Spleen (tissue), 11 donors: ENCODE measurements around the gene FBXO7. TPM values are rescaled to one million over a fixed set of nuclear protein-coding genes. Genes with fewer than 3 reads are reported as not detected.

ENCODE experiments used
- DNase-seq: peaks from one replicate; pipeline ENCODE4 v3.0.0-alpha.2; 2020
- H3K27ac ChIP-seq, 8 donors: fragments of 200-600 bp; sonication (generic) in 7 of 8; 1 replicate in 4 of 8; 2 replicates in 4 of 8; pipeline versions ENCODE4 v1.5.0 to v1.8.0; 2016 to 2021; ENCODE audit warnings: inconsistent platforms in 4 of 8, mild to moderate bottlenecking in 4 of 8, moderate library complexity in 1 of 8
- H3K27me3 ChIP-seq, 7 donors: fragments of 200-600 bp; sonication (generic) in 6 of 7; replicated peaks in 1 of 7; 1 replicate in 4 of 7; 2 replicates in 3 of 7; pipeline versions ENCODE4 v1.5.0 to v1.8.0; 2016 to 2021; ENCODE audit warnings: inconsistent platforms in 3 of 7, mild to moderate bottlenecking in 1 of 7
- H3K36me3 ChIP-seq, 6 donors: fragments of 200-600 bp; sonication (generic) in 5 of 6; 1 replicate in 4 of 6; 2 replicates in 2 of 6; pipeline versions ENCODE4 v1.5.0 to v1.8.0; 2016 to 2021; ENCODE audit warnings: inconsistent platforms in 2 of 6
- H3K4me1 ChIP-seq, 6 donors: fragments of 200-600 bp; sonication (generic) in 5 of 6; 1 replicate in 3 of 6; 2 replicates in 3 of 6; pipeline versions ENCODE4 v1.5.0 to v1.8.0; 2016 to 2021; ENCODE audit warnings: inconsistent platforms in 3 of 6
- H3K4me3 ChIP-seq, 8 donors: fragments of 200-600 bp; sonication (generic) in 7 of 8; 1 replicate in 4 of 8; 2 replicates in 4 of 8; pipeline versions ENCODE4 v1.5.0 to v1.8.0; 2016 to 2021; ENCODE audit warnings: inconsistent platforms in 4 of 8, mild to moderate bottlenecking in 4 of 8, moderate library complexity in 2 of 8
- H3K9me3 ChIP-seq, 8 donors: fragments of 200-600 bp; sonication (generic) in 7 of 8; 1 replicate in 4 of 8; 2 replicates in 4 of 8; pipeline versions ENCODE4 v1.5.0 to v1.8.0; 2016 to 2021; ENCODE audit warnings: inconsistent platforms in 4 of 8
- POLR2A ChIP-seq, 3 donors: fragments of 450-650 bp; IDR thresholded peaks; one replicate each; pipeline ENCODE4 v1.5.1; 2017; ENCODE audit warnings: antibody characterized with exemption in 3 of 3, mild to moderate bottlenecking in 1 of 3
- POLR2AphosphoS5 ChIP-seq, 3 donors: sonication (generic); formaldehyde crosslinking; IDR thresholded peaks; one replicate each; pipeline ENCODE4 v1.5.1; 2017; ENCODE audit warnings: antibody characterized with exemption in 3 of 3
- WGBS, 5 donors: extraction: QIAGEN DNeasy Blood & Tissue Kit in 3 of 5; methylation state at CpG; one replicate each; pipeline versions ENCODE4 v1.1.5 to v1.1.7; 2013 to 2018; 5-methylcytosine and 5-hydroxymethylcytosine counted together
- intact Hi-C: fragments of 100-400 bp; cut with DNase I; formaldehyde crosslinking; loops from one replicate; pipeline ENCODE4 v1.15.0; 2023; ENCODE audit warnings: low total_unique reads
- polyA plus RNA-seq, 3 donors: library from polyadenylated mRNA; stranded (reverse); fragments of 200-250 nt; gene quantifications; one replicate each; pipeline ENCODE4 v1.2.1, GENCODE V29; 2013
- total RNA-seq, 7 donors: library from RNA; depleted of rRNA in 3 of 7; stranded (reverse); fragments of >200 nt in 3 of 7; fragmentation: NEBNext Ultra II Directional in 4 of 7; extraction: Animal tissue kit (Norgen Biotek cat#: 25700) in 4 of 7; gene quantifications; one replicate each; pipeline versions ENCODE4 v1.1.0 to v1.2.1, GENCODE V29; 2016 to 2021
- TF ChIP-seq, protein P1 (sequence below), 11 experiments: fragments of 200-600 bp in 7 of 11; fragments of 450-650 bp in 4 of 11; sonication (generic) in 4 of 11; IDR thresholded peaks in 8 of 11; conservative IDR thresholded peaks in 3 of 11; 1 replicate in 7 of 11; 2 replicates in 4 of 11; pipeline versions ENCODE4 v1.4.0 to v1.8.0; 2016 to 2021; ENCODE audit warnings: antibody characterized with exemption in 11 of 11, inconsistent platforms in 4 of 11, mild to moderate bottlenecking in 1 of 11
- donor health status: healthy with polysubstance abuse.
- donor health status: DM: no; HTN: no; CAD: no; lungs with moderate emphysema.
- donor health status: DM: no; HTN: no; CAD: no.
- donor health status: Bipolar disorder and iron deficiency.
- donor health status: healthy.
- donor health status: DM: no; HTN: no; CAD: no.
- donor health status: DM: yes; HTN: yes; CAD: no.

Gene FBXO7
- total and polyA plus RNA-seq, 10 donors, result 55.9 to 151 (median 103) TPM

- peaks cover 0 to 57% (median 0%) of the 10 kb centered on the region in 7 donors for H3K27me3 ChIP-seq
- no peaks in the 10 kb centered on the region for H3K36me3 ChIP-seq
- intact Hi-C loops, result no loop called here
- H3K4me3 ChIP-seq, result no peak overlapping the region
- no peaks in the 10 kb centered on the region for H3K9me3 ChIP-seq
- H3K27ac ChIP-seq, result no peak overlapping the region
- 70 to 85% (median 74%) methylated on average over 3 of the region's 3 CpGs for WGBS, 5 donors
- TF ChIP-seq POLR2A (IDR thresholded peaks at IDR 0.05) (no peak), POLR2AphosphoS5 (IDR thresholded peaks at IDR 0.05) (no peak)
- TF ChIP-seq, protein P1, sequence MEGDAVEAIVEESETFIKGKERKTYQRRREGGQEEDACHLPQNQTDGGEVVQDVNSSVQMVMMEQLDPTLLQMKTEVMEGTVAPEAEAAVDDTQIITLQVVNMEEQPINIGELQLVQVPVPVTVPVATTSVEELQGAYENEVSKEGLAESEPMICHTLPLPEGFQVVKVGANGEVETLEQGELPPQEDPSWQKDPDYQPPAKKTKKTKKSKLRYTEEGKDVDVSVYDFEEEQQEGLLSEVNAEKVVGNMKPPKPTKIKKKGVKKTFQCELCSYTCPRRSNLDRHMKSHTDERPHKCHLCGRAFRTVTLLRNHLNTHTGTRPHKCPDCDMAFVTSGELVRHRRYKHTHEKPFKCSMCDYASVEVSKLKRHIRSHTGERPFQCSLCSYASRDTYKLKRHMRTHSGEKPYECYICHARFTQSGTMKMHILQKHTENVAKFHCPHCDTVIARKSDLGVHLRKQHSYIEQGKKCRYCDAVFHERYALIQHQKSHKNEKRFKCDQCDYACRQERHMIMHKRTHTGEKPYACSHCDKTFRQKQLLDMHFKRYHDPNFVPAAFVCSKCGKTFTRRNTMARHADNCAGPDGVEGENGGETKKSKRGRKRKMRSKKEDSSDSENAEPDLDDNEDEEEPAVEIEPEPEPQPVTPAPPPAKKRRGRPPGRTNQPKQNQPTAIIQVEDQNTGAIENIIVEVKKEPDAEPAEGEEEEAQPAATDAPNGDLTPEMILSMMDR (IDR thresholded peaks at IDR 0.05 in 8 of 11, conservative IDR thresholded peaks at IDR 0.05 in 3 of 11), result no peak
- no peak for DNase-seq
- no peaks in the 10 kb centered on the region for H3K4me1 ChIP-seq
Observed at GRCh38 chr22:32462452-32462851, 12.2 kb upstream of the FBXO7 start.

GRCh38 chr22:32465661-32466060 is 8.9 kb upstream of the FBXO7 start:
- Histone ChIP-seq H3K4me3 (no peak overlapping the region), H3K27ac (no peak overlapping the region), H3K36me3 (no peaks in the 10 kb centered on the region), H3K4me1 (no peaks in the 10 kb centered on the region), H3K27me3 (peaks cover 0 to 33% (median 0%) of the 10 kb centered on the region in 7 donors), H3K9me3 (no peaks in the 10 kb centered on the region)
- TF ChIP-seq, protein P1 (IDR thresholded peaks at IDR 0.05 in 8 of 11, conservative IDR thresholded peaks at IDR 0.05 in 3 of 11), result no peak
- TF ChIP-seq POLR2A (IDR thresholded peaks at IDR 0.05) (no peak), POLR2AphosphoS5 (IDR thresholded peaks at IDR 0.05) (no peak)
- no peak for DNase-seq
- WGBS, 5 donors, result 83 to 95% (median 85%) methylated on average over 3 of the region's 3 CpGs
- intact Hi-C loops, result no loop called here

GRCh38 chr22:32466496-32466895 is 8.1 kb upstream of the FBXO7 start:
- intact Hi-C loops, result no loop called here
- 77 to 85% (median 82%) methylated on average over 8 of the region's 8 CpGs for WGBS, 5 donors
- H3K9me3 ChIP-seq, result no peaks in the 10 kb centered on the region
- H3K27ac ChIP-seq, result no peak overlapping the region
- TF ChIP-seq POLR2AphosphoS5 (IDR thresholded peaks at IDR 0.05) (no peak), POLR2A (IDR thresholded peaks at IDR 0.05) (no peak)
- TF ChIP-seq, protein P1 (IDR thresholded peaks at IDR 0.05 in 8 of 11, conservative IDR thresholded peaks at IDR 0.05 in 3 of 11), result no peak
- no peaks in the 10 kb centered on the region for H3K36me3 ChIP-seq
- DNase-seq, result no peak
- H3K27me3 ChIP-seq, result peaks cover 0 to 29% (median 0%) of the 10 kb centered on the region in 7 donors
- H3K4me1 ChIP-seq, result no peaks in the 10 kb centered on the region
- no peak overlapping the region for H3K4me3 ChIP-seq

DNA sequence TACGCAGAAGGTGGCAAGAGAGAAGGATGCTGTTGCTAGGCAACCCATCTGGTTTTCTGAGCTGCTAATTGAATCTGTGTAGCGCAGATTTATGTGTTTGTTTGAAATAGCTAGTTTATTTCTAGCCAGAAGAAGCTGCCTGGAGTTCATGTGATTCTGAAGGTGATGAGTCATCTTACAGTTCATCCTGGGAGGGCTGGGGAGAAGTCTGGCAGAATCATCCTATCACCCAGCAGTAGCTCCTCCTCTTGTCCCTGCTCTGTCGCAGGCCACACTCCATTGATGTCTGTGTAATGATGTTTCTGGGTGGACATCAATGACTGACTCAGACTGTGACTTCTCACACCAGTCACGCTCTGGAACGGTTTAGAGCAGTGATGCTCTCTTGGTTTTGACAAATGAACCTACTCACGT is 4.8 kb upstream of the FBXO7 start:
- Histone ChIP-seq H3K4me1 (peaks cover 9 to 14% (median 11%) of the 10 kb centered on the region in 6 donors), H3K4me3 (no peak overlapping the region), H3K9me3 (no peaks in the 10 kb centered on the region), H3K27me3 (peaks cover 0 to 22% (median 0%) of the 10 kb centered on the region in 7 donors), H3K36me3 (no peaks in the 10 kb centered on the region), H3K27ac (no peak overlapping the region)
- intact Hi-C loops, result loop anchor here (5.0 kb wide), 1 partner anchor 493 kb away; no protein-coding TSS in a partner anchor
- WGBS, 5 donors, result 61 to 75% (median 68%) methylated on average over 6 of the region's 6 CpGs
- no peak for DNase-seq
- TF ChIP-seq, protein P1 (IDR thresholded peaks at IDR 0.05 in 8 of 11, conservative IDR thresholded peaks at IDR 0.05 in 3 of 11), result no peak
- TF ChIP-seq POLR2A (IDR thresholded peaks at IDR 0.05), result no peak
- TF ChIP-seq POLR2AphosphoS5 (IDR thresholded peaks at IDR 0.05), result no peak
